Aorta (tissue), 5 donors: ENCODE measurements around the gene LRCH1. TPM values are rescaled to one million over a fixed set of nuclear protein-coding genes. Genes with fewer than 3 reads are reported as not detected.

Experiments
- ATAC-seq: fragments of 200-7000 bp; cut with Tn5 transposase; one replicate; pipeline ENCODE4 v1.9.1; 2022; ENCODE audit warnings: moderate library complexity; ENCODE audit not compliant: low FRiP score
- DNase-seq, 2 donors: peaks; one replicate each; pipeline ENCODE4 v3.0.0-alpha.2; 2020
- H3K27ac ChIP-seq, 2 donors: one replicate each; pipeline ENCODE4 v1.5.1; 2013; ENCODE audit warnings: low read length in 2 of 2, mild to moderate bottlenecking in 2 of 2, moderate library complexity in 2 of 2, control low read depth in 1 of 2, inconsistent platforms in 1 of 2, low read depth in 1 of 2
- H3K27me3 ChIP-seq, 2 donors: one replicate each; pipeline ENCODE4 v1.6.1; 2013; ENCODE audit warnings: control low read depth in 1 of 2, low read length in 1 of 2, mild to moderate bottlenecking in 1 of 2, moderate library complexity in 1 of 2; ENCODE audit not compliant: insufficient read depth in 2 of 2, control insufficient read depth in 1 of 2
- H3K36me3 ChIP-seq, 2 donors: one replicate each; pipeline ENCODE4 v1.6.1; 2013; ENCODE audit warnings: control low read depth in 1 of 2, low read length in 1 of 2, mild to moderate bottlenecking in 1 of 2; ENCODE audit not compliant: insufficient read depth in 2 of 2, control insufficient read depth in 1 of 2
- H3K4me1 ChIP-seq, 2 donors: one replicate each; pipeline ENCODE4 v1.6.1; 2013; ENCODE audit warnings: low read length in 2 of 2, control low read depth in 1 of 2, mild to moderate bottlenecking in 1 of 2, moderate library complexity in 1 of 2; ENCODE audit not compliant: insufficient read depth in 2 of 2, control insufficient read depth in 1 of 2
- H3K4me3 ChIP-seq, 2 donors: one replicate each; pipeline ENCODE4 v1.5.1; 2013; ENCODE audit warnings: low read length in 2 of 2, control low read depth in 1 of 2, mild to moderate bottlenecking in 1 of 2
- H3K9me3 ChIP-seq: one replicate; pipeline ENCODE4 v1.6.1; 2013; ENCODE audit warnings: mild to moderate bottlenecking, low read length; ENCODE audit not compliant: control insufficient read depth
- WGBS, 2 donors: extraction: QIAGEN DNeasy Blood & Tissue Kit; methylation state at CpG; one replicate each; pipeline ENCODE4 v1.1.7; 2013; 5-methylcytosine and 5-hydroxymethylcytosine counted together
- intact Hi-C, 2 donors: fragments of 100-400 bp; cut with DNase I; formaldehyde crosslinking; loops; one replicate each; pipeline versions ENCODE4 v1.14.2 to v1.15.0; 2022
- polyA plus RNA-seq, 2 donors: library from polyadenylated mRNA; stranded (reverse); fragments of 200-250 nt; gene quantifications; one replicate each; pipeline ENCODE4 v1.2.3, GENCODE V29; 2013
- total RNA-seq, 2 donors: library from RNA; stranded (reverse); fragmentation: NEBNext Ultra II Directional; extraction: Animal tissue kit (Norgen Biotek cat#: 25700); gene quantifications; one replicate each; pipeline ENCODE4 v1.2.1, GENCODE V29; 2021
- donor health status: healthy with polysubstance abuse.
- donor health status: Bipolar disorder and iron deficiency.
- donor health status: DM: no; HTN: no; CAD: no.
- donor health status: DM: no; HTN: no; CAD: no.
- donor health status: DM: yes; HTN: yes; CAD: no.

The LRCH1 gene
- total and polyA plus RNA-seq, 4 donors = 12.3 to 46.5 (median 28.8) TPM

- Histone ChIP-seq H3K9me3 (no peaks in the 10 kb centered on the region), H3K27me3 (no peaks in the 10 kb centered on the region), H3K4me3 (no peak overlapping the region), H3K4me1 (peaks cover 4 to 7% of the 10 kb centered on the region in 2 donors), H3K27ac (no peak overlapping the region), H3K36me3 (peaks cover 0 to 1% of the 10 kb centered on the region in 2 donors)
- no peak for DNase-seq
- WGBS, 2 donors = 56 to 64% methylated on average over 1 of the region's 1 CpG
- intact Hi-C loops = no loop called here
- ATAC-seq = no peak
Observed at GRCh38 chr13:46561691-46562090, 8.7 kb downstream of the LRCH1 start.

- ATAC-seq (no peak), DNase-seq (no peak)
- Histone ChIP-seq H3K9me3 (no peaks in the 10 kb centered on the region), H3K27me3 (no peaks in the 10 kb centered on the region), H3K4me1 (peaks cover 4 to 7% of the 10 kb centered on the region in 2 donors), H3K27ac (no peak overlapping the region), H3K36me3 (peaks cover 0 to 1% of the 10 kb centered on the region in 2 donors), H3K4me3 (no peak overlapping the region)
- 96 to 98% methylated on average over 2 of the region's 2 CpGs for WGBS, 2 donors
- intact Hi-C loops = no loop called here
Observed at GRCh38 chr13:46562152-46562551, 9.2 kb downstream of the LRCH1 start.

- H3K4me3 ChIP-seq = no peak overlapping the region
- peaks cover 0 to 1% of the 10 kb centered on the region in 2 donors for H3K36me3 ChIP-seq
- H3K4me1 ChIP-seq = peaks cover 5 to 7% of the 10 kb centered on the region in 2 donors
- no peaks in the 10 kb centered on the region for H3K27me3 ChIP-seq
- 91 to 93% methylated on average over 5 of the region's 5 CpGs for WGBS, 2 donors
- ATAC-seq (no peak), DNase-seq (no peak)
- intact Hi-C loops = no loop called here
- H3K9me3 ChIP-seq = no peaks in the 10 kb centered on the region
- H3K27ac ChIP-seq = no peak overlapping the region
Observed at GRCh38 chr13:46562581-46562980, 9.6 kb downstream of the LRCH1 start.

GRCh38 chr13:46565808-46566750, 13.1 kb downstream of the LRCH1 start:
- Histone ChIP-seq H3K27me3 (no peaks in the 10 kb centered on the region), H3K9me3 (no peaks in the 10 kb centered on the region), H3K4me1 (peaks cover 8 to 14% of the 10 kb centered on the region in 2 donors), H3K36me3 (peaks cover 0 to 1% of the 10 kb centered on the region in 2 donors), H3K27ac (no peak overlapping the region), H3K4me3 (no peak overlapping the region)
- DNase-seq = no peak
- intact Hi-C loops = no loop called here
- WGBS, 2 donors = 47 to 51% methylated on average over 7 of the region's 7 CpGs
- ATAC-seq = no peak

- H3K27me3 ChIP-seq = no peaks in the 10 kb centered on the region
- WGBS, 2 donors = 89 to 94% methylated on average over 2 of the region's 2 CpGs
- DNase-seq = no peak
- H3K27ac ChIP-seq = no peak overlapping the region
- H3K9me3 ChIP-seq = no peaks in the 10 kb centered on the region
- intact Hi-C loops = no loop called here
- no peak for ATAC-seq
- H3K36me3 ChIP-seq = peaks cover 0 to under 1% of the 10 kb centered on the region in 2 donors
- H3K4me1 ChIP-seq = peaks cover 10 to 12% of the 10 kb centered on the region in 2 donors
- no peak overlapping the region for H3K4me3 ChIP-seq
Observed at GRCh38 chr13:46567671-46568070, 14.7 kb downstream of the LRCH1 start.

- Histone ChIP-seq H3K9me3 (no peaks in the 10 kb centered on the region), H3K4me1 (peaks cover 9 to 10% of the 10 kb centered on the region in 2 donors), H3K27ac (peak overlapping the region in 1 of 2 donors; percentile 7), H3K36me3 (no peaks in the 10 kb centered on the region), H3K4me3 (no peak overlapping the region), H3K27me3 (no peaks in the 10 kb centered on the region)
- no peak for DNase-seq
- intact Hi-C loops = no loop called here
- no peak for ATAC-seq
- WGBS, 2 donors = 74 to 81% methylated on average over 7 of the region's 7 CpGs
Observed at GRCh38 chr13:46569456-46569855, 16.5 kb downstream of the LRCH1 start.

- H3K4me3 ChIP-seq = no peak overlapping the region
- ATAC-seq (no peak), DNase-seq (no peak)
- H3K9me3 ChIP-seq = no peaks in the 10 kb centered on the region
- H3K27me3 ChIP-seq = no peaks in the 10 kb centered on the region
- intact Hi-C loops = loop anchor here in 1 of 2 donors (5.0 kb wide), 2 partner anchors 37 to 107 kb away; no protein-coding TSS in a partner anchor
- no peaks in the 10 kb centered on the region for H3K36me3 ChIP-seq
- H3K4me1 ChIP-seq = peaks cover 9 to 10% of the 10 kb centered on the region in 2 donors
- H3K27ac ChIP-seq = peak overlapping the region in 1 of 2 donors; percentile 80
- 83 to 87% methylated on average over 4 of the region's 4 CpGs for WGBS, 2 donors
Observed at GRCh38 chr13:46570273-46570672, 17.3 kb downstream of the LRCH1 start.

GRCh38 chr13:46571189-46571908, 18.4 kb downstream of the LRCH1 start:
- WGBS, 2 donors = 17 to 18% methylated on average over 11 of the region's 11 CpGs
- ATAC-seq = peak; percentile 69
- Histone ChIP-seq H3K27ac (peak overlapping the region; percentile 6 to 99), H3K36me3 (no peaks in the 10 kb centered on the region), H3K9me3 (no peaks in the 10 kb centered on the region), H3K27me3 (no peaks in the 10 kb centered on the region), H3K4me3 (no peak overlapping the region), H3K4me1 (peaks cover 8 to 12% of the 10 kb centered on the region in 2 donors)
- DNase-seq = no peak
- intact Hi-C loops = loop anchor here in 1 of 2 donors (5.0 kb wide), 2 partner anchors 36 to 106 kb away; no protein-coding TSS in a partner anchor
